Panc1 (cell line): ENCODE data around the gene SNRK. TPM values are rescaled to one million over a fixed set of nuclear protein-coding genes. Genes with fewer than 3 reads are reported as not detected.
A peak's percentile ranks its signal among the peaks of the same experiment; 100 is the strongest.

Experiments used
- ATAC-seq: fragments of 200-7000 bp; cut with Tn5 transposase; 2 replicates; pipeline ENCODE4 v1.9.1; 2020; ENCODE audit warnings: mild to moderate bottlenecking, moderate library complexity
- BruUV-seq: library from RNA; stranded (reverse); fragments of 400-500 nt; replicated peaks from 2 replicates; lab custom pipeline; 2021; lab: Mats Ljungman, UMichigan
- CTCF ChIA-PET: fragments of 300-600 bp; sonication (Branson Sonifier 250); formaldehyde crosslinking; loops from one replicate; lab custom pipeline; 2022; ENCODE audit warnings: antibody characterized with exemption; lab: Charles Lee
- POLR2A ChIA-PET: fragments of 300-600 bp; sonication (Branson Sonifier 250); formaldehyde crosslinking; loops from one replicate; lab custom pipeline; 2022; ENCODE audit warnings: antibody characterized with exemption; lab: Charles Lee
- DNase-seq: peaks from one replicate; pipeline ENCODE4 v3.0.0-alpha.2; 2010; ENCODE audit warnings: low read depth, low spot score
- H3K27ac ChIP-seq: 2 replicates; pipeline ENCODE4 v1.5.1; 2011; ENCODE audit warnings: mild to moderate bottlenecking, low read length, inconsistent platforms
- H3K27me3 ChIP-seq: fragments of 200-500 bp; sonication (Bioruptor generic); 2 replicates; pipeline ENCODE4 v1.6.0; 2014; ENCODE audit warnings: low read length, inconsistent platforms; ENCODE audit not compliant: control insufficient read depth, insufficient read depth
- H3K36me3 ChIP-seq: fragments of 200-500 bp; sonication (Bioruptor generic); 2 replicates; pipeline ENCODE4 v1.5.1; 2014; ENCODE audit warnings: inconsistent platforms, mild to moderate bottlenecking, low read length, moderate library complexity; ENCODE audit not compliant: control insufficient read depth, insufficient read depth
- H3K4me1 ChIP-seq: 2 replicates; pipeline ENCODE4 v1.5.1; 2011; ENCODE audit warnings: inconsistent platforms, mild to moderate bottlenecking, low read length, moderate library complexity; ENCODE audit not compliant: control insufficient read depth, insufficient read depth
- H3K4me3 ChIP-seq, 2 experiments: 2 replicates each; pipeline ENCODE4 v1.5.1; 2011 to 2012; ENCODE audit warnings: low read depth in 2 of 2, low read length in 2 of 2, mild to moderate bottlenecking in 2 of 2, inconsistent platforms in 1 of 2, moderate library complexity in 1 of 2
- H3K9me3 ChIP-seq: fragments of 200-500 bp; sonication (Bioruptor generic); 2 replicates; pipeline ENCODE4 v1.5.1; 2014; ENCODE audit warnings: low read depth, mild to moderate bottlenecking, inconsistent platforms, low read length, moderate library complexity; ENCODE audit not compliant: control insufficient read depth, insufficient read depth
- POLR2AphosphoS5 ChIP-seq: IDR thresholded peaks from 2 replicates; pipeline ENCODE4 v1.6.1; 2012; ENCODE audit warnings: mild to moderate bottlenecking, low read depth, low read length, moderate library complexity
- SIN3A ChIP-seq: IDR thresholded peaks from 2 replicates; pipeline ENCODE4 v1.6.1; 2012; ENCODE audit warnings: low read depth, mild to moderate bottlenecking, low read length, moderate library complexity, borderline replicate concordance; ENCODE audit not compliant: insufficient read depth
- TCF7L2 ChIP-seq: IDR thresholded peaks from 2 replicates; pipeline ENCODE4 v1.6.1; 2011; ENCODE audit warnings: mild to moderate bottlenecking, low read depth, low read length, inconsistent platforms
- in situ Hi-C: cut with HindIII; loops from 2 replicates; pipeline ENCODE4 v1.10.0; 2016; ENCODE audit warnings: low sequenced_read_pairs, low pct_unique_long_range_greater_than_20kb
- intact Hi-C: fragments of 100-400 bp; cut with micrococcal nuclease; formaldehyde crosslinking; loops from one replicate; pipeline ENCODE4 v1.10.0; 2022; ENCODE audit not compliant: unreplicated experiment
- total RNA-seq: library from RNA; stranded (reverse); gene quantifications from one replicate; pipeline ENCODE4 v1.2.1, GENCODE V29; 2021; ENCODE audit not compliant: unreplicated experiment
- TF ChIP-seq, protein P1 (sequence below), 2 experiments: IDR thresholded peaks; 2 replicates each; pipeline ENCODE4 v1.6.1; 2011 to 2012; ENCODE audit warnings: low read depth in 2 of 2, control low read depth in 1 of 2, low read length in 1 of 2, mild to moderate bottlenecking in 1 of 2, moderate library complexity in 1 of 2; ENCODE audit not compliant: insufficient read depth in 1 of 2
- TF ChIP-seq, protein P2 (sequence below): fragments of 450-650 bp; IDR thresholded peaks from 2 replicates; pipeline ENCODE4 v1.5.1; 2017; ENCODE audit warnings: mild to moderate bottlenecking

SNRK gene
- total RNA-seq, 1 experiment from 2014 or later = 11.0 TPM

GRCh38 chr3:43378066-43378935 lies 92.0 kb downstream of the SNRK start:
- POLR2A ChIA-PET = no interaction called here
- no peak for ATAC-seq
- intact Hi-C loops (no loop called here), in situ Hi-C loops (no loop called here)
- CTCF ChIA-PET = no interaction called here
- Histone ChIP-seq H3K9me3 (no peaks in the 10 kb centered on the region), H3K27ac (no peak overlapping the region), H3K4me1 (no peaks in the 10 kb centered on the region), H3K4me3 (no peak overlapping the region), H3K27me3 (no peaks in the 10 kb centered on the region), H3K36me3 (no peaks in the 10 kb centered on the region)
- TF ChIP-seq, protein P1, sequence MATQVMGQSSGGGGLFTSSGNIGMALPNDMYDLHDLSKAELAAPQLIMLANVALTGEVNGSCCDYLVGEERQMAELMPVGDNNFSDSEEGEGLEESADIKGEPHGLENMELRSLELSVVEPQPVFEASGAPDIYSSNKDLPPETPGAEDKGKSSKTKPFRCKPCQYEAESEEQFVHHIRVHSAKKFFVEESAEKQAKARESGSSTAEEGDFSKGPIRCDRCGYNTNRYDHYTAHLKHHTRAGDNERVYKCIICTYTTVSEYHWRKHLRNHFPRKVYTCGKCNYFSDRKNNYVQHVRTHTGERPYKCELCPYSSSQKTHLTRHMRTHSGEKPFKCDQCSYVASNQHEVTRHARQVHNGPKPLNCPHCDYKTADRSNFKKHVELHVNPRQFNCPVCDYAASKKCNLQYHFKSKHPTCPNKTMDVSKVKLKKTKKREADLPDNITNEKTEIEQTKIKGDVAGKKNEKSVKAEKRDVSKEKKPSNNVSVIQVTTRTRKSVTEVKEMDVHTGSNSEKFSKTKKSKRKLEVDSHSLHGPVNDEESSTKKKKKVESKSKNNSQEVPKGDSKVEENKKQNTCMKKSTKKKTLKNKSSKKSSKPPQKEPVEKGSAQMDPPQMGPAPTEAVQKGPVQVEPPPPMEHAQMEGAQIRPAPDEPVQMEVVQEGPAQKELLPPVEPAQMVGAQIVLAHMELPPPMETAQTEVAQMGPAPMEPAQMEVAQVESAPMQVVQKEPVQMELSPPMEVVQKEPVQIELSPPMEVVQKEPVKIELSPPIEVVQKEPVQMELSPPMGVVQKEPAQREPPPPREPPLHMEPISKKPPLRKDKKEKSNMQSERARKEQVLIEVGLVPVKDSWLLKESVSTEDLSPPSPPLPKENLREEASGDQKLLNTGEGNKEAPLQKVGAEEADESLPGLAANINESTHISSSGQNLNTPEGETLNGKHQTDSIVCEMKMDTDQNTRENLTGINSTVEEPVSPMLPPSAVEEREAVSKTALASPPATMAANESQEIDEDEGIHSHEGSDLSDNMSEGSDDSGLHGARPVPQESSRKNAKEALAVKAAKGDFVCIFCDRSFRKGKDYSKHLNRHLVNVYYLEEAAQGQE (IDR thresholded peaks at IDR 0.05; ENCODE audit: insufficient read depth in 1 of 2, low read depth in 2 of 2, low read length in 1 of 2) = no peak
- TF ChIP-seq, protein P2, sequence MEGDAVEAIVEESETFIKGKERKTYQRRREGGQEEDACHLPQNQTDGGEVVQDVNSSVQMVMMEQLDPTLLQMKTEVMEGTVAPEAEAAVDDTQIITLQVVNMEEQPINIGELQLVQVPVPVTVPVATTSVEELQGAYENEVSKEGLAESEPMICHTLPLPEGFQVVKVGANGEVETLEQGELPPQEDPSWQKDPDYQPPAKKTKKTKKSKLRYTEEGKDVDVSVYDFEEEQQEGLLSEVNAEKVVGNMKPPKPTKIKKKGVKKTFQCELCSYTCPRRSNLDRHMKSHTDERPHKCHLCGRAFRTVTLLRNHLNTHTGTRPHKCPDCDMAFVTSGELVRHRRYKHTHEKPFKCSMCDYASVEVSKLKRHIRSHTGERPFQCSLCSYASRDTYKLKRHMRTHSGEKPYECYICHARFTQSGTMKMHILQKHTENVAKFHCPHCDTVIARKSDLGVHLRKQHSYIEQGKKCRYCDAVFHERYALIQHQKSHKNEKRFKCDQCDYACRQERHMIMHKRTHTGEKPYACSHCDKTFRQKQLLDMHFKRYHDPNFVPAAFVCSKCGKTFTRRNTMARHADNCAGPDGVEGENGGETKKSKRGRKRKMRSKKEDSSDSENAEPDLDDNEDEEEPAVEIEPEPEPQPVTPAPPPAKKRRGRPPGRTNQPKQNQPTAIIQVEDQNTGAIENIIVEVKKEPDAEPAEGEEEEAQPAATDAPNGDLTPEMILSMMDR = peak; percentile 69
- DNase-seq = no peak
- BruUV-seq = no TSS peak

- DNase-seq (no peak), ATAC-seq (no peak)
- BruUV-seq = no TSS peak
- no peaks in the 10 kb centered on the region for H3K9me3 ChIP-seq
- H3K36me3 ChIP-seq = no peaks in the 10 kb centered on the region
- H3K4me3 ChIP-seq = no peak overlapping the region
- ChIA-PET CTCF (no interaction called here), POLR2A (no interaction called here)
- H3K27me3 ChIP-seq = no peaks in the 10 kb centered on the region
- TF ChIP-seq, protein P2 = no peak
- TF ChIP-seq TCF7L2 (no peak), SIN3A (no peak), POLR2AphosphoS5 (no peak)
- TF ChIP-seq, protein P1 (IDR thresholded peaks at IDR 0.05; ENCODE audit: insufficient read depth in 1 of 2, low read depth in 2 of 2, low read length in 1 of 2) = no peak
- no peaks in the 10 kb centered on the region for H3K4me1 ChIP-seq
- H3K27ac ChIP-seq = no peak overlapping the region
- in situ Hi-C loops (no loop called here), intact Hi-C loops (no loop called here)
Measured at GRCh38 chr3:43379343-43379742, 93.0 kb downstream of the SNRK start.
